HG02870 (cell line): ENCODE measurements around the gene ALPL.
"Not testable (repeated sequence)": the region's sequence is repeated elsewhere in the genome, so short reads cannot be mapped to it uniquely, and the experiment has no call there.

Source experiments
- ATAC-seq: cut with Tn5 transposase; IDR thresholded peaks from one replicate; pipeline ENCODE4 v1.9.1; 2021; ENCODE audit warnings: mild to moderate bottlenecking, moderate library complexity; ENCODE audit not compliant: unreplicated experiment

Gene ALPL

DNA sequence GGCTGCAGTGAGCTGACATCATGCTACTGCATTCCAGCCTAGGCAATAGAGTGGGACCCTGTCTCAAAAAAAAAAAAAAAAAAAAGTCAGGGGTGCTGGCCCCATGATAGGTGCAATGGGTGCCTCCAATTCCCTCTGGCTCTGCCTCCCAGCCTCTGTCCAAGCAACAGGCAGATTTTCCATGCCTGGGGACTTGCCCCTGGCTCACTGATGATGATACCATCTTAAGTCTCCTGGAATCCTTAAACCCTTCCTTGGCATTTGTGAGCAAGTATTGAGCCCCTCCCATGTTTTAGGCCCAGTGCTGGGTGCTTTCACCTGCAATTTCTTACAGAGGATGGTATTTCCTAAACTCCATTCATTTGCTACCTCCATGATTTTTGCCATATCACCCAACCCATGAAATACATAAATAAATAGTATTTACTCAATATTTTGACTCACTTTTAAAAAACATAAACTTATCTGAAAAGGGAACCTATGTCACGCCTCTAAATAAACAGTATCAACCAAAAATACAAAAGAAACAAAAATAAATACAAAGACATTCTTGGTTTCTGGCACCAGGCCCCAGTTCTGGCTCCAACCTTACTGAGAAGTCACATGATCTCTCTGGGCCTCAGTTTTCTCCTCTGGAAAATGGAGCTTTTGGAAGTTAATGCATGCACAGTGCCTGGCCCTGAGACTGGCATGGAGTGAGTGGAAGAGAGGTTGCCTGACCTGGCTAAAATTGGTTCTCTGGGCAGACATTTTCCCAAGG is 1.5 kb upstream of the ALPL start:
- no peak for ATAC-seq

DNA sequence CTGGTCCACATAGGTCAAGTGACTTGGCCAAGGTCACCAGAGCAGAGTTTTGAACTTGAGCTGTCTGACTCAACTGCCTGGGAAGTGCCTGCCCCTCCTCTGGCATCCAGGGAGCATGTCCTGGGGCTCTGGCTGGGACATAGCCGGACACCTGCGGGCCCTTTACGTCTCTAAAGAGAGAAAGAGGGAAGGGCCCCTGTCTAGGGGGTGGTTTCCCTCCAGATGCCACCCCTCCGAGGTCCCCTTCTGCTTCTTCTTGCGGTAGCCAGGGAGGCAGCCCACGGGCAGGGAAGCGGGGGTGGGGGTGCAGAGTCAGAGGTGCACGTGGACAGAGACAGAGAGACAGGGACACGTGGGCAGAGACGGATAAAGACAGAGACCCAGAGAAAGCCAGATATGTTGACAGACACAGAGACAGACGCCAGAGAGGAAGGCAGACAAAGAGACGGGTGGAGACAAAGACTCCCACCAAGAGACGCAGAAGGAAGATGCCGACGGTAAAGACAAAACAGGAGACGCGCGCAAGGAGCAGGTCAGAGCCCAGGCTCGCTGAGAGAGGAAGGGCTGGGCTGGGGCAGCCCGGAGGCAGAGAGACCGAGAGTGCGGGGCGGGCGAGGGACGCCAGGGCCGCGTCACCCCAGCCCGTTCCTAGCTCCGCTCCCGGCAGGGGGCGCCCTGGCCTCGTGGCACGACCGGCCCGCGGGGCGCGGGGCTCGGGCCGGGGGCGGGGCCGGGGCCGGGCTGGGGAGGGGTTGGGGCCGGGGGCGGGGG is 458 bp upstream of the ALPL start:
- ATAC-seq: no peak

DNA sequence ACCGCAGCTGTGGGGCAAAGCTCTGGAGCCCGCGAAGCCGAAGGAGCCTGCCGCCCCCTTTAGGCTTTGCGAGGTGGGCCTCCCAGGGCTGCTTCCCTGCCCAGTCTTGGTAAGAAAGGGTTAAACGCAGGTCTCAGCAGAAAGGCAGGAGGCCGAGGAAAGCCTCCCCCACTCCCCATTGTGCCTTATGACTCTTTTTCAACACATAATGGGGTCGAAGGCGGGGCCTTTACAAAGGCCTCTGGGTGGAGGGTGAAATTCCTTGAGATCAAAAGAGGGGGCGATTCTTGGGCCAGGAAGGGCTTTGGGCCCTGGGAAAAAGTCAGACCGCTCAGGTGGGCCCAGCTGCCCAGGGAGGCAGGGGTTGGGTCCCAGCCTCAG is 880 bp downstream of the ALPL start:
- no peak for ATAC-seq

DNA sequence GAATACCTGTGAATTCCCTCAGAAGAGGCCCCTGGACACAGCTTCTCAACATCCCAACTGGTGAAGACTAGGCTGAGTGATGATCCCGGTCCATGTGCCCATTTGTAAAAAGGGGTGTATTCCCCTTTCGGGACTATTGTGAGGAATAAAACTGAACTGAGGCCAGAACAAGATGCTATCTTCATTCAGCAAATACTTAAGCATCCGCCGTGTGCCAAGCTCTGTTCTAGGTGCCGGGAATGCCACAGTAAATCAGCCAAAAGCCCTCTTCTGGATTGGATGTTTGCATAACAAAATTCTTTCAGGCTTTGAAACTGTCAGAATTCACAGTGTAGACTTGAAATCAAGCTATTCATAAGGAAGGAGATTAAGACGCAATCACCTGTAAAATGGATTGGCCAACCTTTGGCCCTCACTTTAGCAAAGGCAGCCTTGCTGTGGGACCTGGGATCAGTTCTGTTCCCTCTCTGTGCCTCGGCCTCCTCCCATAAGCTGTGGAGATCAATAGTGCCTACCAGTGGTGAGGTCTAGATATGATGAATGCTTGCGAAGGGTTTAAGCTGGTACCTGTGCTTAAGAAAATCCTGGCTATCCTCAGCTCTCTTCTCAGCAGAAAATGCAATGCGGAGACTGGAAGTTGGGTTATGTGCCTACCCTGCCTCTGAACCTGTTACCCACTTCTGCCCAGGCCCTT is 1.8 kb downstream of the ALPL start:
- no peak for ATAC-seq

DNA sequence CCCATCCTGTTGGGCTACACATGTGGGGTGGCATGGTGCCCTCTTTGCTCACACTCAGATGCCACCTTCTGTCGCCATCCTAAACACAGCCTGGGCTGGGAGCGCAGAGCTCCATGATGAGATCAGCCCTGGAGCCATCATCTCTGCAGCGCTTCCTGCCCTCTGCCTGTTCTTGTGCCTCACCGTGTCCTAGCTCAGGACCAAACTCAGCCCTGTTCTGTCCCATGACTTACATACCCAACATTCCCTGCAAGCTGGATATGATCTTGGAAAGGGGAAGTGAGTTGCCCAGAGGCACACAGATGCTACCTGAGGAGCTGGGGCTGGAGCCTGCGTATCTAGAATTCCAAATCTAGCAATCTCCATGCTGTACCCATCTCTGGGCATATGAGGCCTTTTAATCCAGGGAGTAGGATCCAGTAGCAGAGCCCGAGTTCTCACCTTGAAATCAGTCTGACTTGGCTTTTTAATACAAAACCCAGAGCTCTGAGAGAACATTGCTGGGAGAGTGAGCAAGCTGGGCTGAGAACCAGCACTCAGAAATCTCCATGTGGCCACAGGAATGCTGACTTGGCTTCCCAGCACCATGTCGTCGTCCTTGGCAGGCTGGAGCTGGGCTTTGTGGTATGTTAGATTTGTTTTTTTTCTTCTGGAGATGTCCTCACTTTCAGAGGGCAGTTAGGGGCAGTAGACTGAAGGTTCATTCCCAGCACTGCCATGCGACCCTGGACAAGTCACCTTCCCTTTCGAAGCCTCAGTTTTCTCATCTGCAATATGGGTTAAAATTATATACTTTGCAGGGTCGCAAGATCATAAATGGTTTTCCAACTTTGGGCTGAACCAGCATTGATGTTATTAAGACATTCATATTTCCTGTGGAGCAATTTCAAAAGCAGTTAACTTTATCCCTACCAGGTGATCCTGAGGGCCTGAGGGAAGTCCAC is 2.6 kb downstream of the ALPL start:
- no peak for ATAC-seq

DNA sequence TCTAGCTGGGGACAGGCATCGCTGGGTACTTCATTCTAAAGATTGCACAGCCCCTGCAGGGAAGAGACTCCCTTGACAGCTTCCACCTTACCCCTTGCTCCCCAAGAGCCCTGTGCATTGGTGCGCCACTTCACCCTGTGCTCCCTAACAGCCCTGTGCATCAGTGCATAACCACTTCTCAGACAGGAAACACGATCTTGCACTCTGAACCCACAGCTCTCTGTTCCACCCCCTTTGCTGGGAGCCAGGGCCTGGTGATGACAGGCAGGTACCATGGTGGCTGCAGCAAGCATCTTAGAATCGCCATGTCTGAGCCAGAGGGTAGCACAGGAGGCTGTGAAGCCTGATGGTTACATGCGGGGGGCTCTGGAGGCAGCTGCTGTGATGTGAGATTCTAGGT is 5.0 kb downstream of the ALPL start:
- ATAC-seq: peak; percentile 58

DNA sequence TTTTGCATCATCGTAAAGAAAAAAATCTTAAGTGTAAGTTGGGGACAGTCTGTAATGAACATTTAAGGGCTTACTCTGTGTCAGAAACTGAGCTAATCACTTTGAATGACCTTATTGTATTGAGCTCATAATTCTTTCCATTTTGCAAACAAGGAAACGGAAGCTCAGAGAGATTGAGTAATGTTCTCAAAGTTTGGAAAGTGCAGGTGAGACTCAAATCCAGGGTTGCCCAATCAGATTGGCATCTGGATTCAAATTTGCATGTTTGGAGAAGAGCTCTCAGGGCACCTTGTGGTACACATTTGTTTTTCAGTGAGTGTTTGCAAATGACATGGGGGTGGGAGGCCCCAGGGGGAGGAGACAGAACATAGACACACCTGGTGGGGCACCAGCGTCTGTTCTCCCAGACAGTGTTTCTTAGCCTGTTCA is 8.0 kb downstream of the ALPL start:
- ATAC-seq: no peak

DNA sequence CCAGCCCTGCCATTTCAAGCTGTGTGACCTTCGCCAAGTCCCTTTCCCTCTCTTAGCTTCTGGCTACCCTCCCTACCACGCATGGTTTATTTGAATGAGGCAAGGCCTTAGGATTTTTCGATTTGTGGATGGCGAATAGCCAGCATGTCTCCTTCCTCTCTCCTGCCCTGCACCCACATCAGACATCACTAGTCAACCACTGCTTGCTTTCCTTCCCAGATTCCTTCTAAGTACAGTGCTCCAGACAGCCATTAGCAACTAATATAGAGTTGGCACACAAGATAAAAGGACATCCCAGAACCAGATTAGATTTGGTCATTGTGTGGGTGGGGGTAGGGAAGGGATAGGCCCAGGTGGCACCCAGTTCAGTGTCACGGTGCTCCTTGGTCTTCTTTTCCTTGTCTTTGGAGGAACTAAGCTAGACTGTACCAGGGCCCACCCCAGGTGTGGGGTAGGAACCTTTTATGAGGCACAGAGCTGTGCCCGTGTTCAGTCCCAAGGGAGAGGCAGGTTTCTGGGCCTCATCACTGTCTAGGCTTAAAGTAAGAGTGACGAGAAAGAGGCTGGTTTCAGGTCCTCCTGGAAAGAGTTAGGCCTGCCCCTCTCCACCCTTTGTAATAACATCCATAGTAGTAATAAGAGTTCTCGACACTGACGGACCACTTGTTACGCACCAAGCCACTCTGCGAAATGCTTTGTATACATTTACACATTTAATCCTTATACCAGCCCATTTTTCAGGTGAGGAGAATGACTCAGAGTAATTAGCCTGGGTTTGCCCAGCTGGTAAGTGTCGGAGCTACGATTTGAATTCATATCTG is 8.6 kb downstream of the ALPL start:
- no peak for ATAC-seq

DNA sequence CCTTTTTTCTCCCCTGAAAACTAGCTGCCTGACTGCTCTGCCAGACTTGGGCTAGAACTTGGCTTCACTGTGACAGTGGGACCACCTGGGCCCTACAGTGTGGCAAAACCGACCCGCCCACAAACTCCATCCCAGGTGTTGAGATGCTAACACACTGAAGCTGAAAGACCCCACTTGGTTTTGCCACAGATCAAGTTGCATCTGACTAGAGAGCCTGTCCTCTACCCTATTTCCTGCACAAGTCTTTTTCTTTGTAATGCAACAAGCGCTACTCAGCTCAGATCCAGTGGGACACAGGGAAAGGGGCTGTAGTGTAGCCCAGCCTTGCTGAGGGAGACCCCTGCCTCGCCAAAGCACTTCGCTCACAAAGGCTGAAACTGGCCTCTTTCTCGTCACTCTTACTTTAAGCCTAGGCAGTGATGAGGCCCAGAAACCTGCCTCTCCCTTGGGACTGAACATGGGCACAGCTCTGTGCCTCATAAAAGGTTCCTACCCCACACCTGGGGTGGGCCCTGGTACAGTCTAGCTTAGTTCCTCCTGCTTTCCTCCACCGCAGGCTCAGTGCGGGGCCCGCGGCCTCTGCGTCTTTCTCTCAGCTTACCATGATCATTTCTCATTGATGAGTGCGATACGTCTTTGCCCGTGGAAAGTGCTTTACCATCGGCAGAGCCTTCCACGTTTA is 9.7 kb downstream of the ALPL start:
- no peak for ATAC-seq

DNA sequence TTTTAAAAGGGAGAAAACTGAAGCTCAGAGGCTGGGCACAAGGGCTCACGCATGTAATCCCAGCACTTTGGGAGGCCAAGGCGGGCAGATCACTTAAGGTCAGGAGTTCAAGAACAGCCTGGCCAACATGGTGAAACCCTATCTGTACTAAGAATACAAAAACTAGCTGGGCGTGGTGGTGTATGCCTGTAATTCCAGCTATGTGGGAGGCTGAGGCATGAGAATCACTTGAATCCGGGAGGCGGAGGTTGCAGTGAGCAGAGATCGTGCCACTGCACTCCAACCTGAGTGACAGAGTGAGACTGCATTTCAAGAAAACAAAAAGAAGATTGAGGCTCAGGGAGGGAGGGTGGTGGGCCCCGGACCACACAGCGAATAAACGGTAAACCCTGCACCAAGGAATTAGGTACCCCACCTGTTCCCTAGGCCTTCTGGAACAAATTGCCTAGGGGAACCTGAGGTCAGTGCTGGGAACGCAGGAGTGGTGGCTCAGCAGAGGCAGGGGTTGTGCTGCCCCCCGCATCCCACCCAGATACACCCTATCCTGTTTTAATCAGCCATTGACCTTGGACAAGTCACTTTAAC is 10.4 kb downstream of the ALPL start:
- ATAC-seq: not testable (repeated sequence)

DNA sequence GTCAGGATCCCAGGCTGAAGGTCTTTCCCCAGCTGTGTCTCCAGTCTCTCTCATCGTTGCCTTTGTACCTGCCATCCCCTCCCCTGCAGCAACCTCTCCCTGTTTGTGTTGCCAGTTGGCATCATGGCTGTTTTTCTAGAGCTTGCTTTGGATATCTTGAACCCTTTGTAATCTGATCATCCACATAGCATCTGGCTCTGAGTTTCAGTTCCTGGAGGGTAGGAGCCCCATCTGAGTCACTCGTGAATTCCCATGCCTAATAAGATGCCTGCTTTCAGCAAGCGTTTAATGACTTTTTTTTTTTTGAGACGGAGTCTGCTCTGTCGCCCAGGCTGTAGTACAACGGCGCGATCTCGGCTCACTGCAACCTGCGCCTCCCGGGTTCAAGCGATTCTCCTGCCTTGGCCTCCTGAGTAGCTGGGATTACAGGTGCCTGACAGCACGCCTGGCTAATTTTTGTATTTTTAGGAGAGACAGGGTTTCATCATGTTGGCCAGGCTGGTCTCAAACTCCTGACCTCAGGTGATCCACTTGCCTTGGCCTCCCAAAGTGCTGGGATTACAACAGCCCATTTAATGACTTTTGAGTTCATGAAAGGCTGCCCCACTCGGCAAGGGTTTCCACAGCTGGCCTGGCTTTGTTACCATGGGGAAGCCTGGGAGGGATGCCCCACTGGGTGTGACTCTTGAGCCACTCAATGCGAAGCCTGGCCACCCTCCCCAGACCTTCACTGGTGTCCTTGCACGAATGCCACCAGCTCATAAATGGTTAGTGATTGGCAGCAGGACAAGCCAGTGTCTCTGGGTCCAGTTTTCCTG is 11.9 kb downstream of the ALPL start:
- ATAC-seq: no peak

DNA sequence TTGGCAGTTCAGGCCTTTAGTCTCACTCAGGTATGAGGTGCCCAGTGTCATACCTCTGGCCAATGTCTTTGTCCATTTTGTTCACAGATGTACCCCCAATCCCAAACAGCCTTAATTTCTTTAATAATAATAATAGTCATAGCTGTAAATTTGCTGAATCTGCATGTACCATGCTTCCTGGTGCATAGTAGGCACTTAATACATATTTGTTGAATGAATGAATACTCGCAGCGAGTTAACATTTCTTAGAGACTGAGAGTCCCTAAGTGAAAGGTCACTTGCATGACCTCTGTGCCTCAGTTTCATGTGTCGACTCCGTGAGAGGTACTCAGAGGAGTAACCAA is 12.5 kb downstream of the ALPL start:
- no peak for ATAC-seq

DNA sequence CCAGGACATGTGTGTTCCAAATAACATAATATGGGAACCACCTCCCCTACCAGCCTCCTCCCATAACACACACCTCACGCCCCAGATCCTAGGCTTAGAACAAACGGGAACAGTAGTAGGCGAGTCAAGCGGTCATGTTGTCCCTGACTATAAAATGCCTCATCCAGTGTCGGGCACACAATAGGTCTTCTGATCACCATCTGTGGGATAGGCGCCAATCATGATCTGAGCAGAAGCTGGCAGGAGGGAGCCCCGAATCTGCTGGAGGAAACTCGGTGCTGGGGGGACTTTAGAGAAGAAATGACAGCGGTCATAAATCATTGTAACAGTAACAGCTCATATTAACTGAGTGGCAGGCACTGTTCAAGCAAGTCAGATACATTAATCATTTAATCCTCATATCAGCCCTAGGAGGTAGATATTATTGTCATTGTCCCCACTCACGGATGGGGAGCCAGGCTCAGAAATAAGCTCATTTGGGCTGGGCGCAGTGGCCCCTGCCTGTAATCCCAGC is 13.4 kb downstream of the ALPL start:
- ATAC-seq: no peak

DNA sequence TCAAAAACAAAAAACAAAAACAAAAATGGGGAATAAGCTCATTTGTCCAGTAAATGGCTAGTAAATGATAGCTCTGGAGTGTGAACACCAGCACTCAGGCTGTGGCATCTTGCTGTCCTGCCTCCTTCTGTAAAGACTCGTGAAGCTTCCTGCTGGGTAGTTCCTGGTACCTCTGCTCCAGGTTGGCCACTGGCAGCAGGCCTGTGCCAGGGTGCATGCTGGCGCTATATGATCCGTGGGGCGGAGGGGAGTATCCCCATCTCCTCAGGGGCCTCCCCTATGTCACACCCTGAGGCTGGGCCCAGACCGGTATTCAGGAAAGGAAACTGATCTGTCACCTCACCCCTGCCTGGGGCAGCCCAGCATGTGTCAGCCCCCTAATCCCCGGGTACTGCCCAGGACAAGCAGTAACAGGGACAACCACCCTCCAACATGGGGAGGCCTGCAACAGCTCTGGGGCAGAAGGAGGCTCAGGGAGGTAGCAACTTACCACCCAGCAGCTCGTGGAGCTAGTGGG is 14.1 kb downstream of the ALPL start:
- no peak for ATAC-seq

DNA sequence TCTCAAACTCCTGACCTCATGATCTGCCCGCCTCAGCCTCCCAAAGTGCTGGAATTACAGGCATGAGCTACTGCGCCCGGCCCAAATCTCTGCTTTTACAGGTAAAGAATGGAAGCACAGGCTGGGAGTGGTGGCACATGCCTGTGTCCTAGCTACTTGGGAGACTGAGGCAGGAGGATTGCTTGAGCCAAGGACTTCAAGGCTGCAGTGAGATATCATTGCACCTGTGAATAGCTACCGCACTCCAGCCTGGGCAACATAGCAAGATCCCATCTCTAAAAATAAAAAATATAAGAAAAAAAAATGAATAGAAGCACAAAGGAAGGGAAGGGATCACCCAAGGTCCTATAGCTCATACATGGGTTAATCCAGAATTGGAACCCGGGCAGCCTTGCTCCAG is 15.0 kb downstream of the ALPL start:
- ATAC-seq: no peak

DNA sequence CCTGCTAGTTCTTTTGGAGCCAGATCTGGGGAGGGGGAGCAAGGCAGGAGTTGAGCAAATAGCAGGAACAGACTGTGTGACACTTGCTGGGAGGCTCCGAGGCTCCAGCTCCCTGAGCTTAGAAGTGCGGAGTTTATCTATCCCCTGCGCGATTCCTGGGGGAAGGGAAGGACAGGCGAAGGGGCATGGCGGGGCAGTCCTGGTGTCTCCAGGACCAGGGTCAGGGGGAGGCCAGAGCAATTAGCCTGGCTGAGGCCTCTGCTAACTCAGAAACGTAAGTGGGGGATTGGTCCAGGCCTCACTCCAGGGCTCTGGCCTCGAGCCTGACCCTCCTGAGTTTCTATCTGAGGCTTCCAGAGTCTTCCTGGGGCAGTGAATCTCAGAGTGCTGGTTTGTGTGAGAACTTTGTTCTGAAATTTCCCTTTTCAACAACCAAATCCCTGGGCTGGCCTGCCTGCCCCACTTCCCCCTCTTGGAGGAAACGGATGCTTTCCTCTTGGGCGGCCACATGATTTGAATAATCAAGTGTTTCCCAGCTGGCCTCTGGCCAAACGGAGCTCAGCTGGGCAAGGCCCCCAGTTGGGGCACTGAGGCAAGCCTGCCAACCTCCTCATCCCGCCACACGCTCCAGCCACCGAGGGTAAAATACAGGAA is 15.6 kb downstream of the ALPL start:
- ATAC-seq: no peak

DNA sequence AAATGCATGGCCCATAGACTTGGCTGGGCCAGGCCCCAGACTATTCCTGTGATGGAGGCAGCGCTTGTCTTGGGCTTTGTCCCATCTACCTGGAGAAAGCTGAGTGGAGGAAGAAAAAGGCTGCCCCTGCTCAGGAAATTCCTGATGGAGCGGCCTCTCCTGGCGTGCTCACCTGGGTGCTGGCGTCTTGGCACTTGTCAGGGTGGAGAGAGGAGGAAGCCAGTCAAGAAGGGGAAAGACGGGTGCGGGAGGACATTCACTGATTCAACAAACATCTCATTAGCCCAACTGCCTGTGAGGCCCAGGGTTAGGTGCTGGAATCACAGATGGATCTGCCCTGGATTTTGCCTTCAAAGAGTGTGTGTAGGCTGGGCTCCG is 16.1 kb downstream of the ALPL start:
- no peak for ATAC-seq
